Umbilical cord (tissue), 2 donors: ENCODE results near the gene C1QC. TPM values are rescaled to one million over a fixed set of nuclear protein-coding genes. Genes with fewer than 3 reads are reported as not detected.

Experiments
- DNase-seq: peaks from one replicate; pipeline ENCODE4 v3.0.0-alpha.2; 2015; ENCODE audit warnings: low spot score
- total RNA-seq: library from RNA; depleted of rRNA; stranded (reverse); fragments of >200 nt; gene quantifications from one replicate; pipeline ENCODE4 v1.2.3, GENCODE V29; 2014; ENCODE audit warnings: low replicate concordance; ENCODE audit not compliant: insufficient read depth

The C1QC gene
- total RNA-seq: 124 TPM

GRCh38 chr1:22643381-22643780 is at the start of gene C1QC:
C1QC (plus strand) TSS chr1:22643633; CDS start chr1:22644024, 391 bp downstream.
- peak; percentile 46 for DNase-seq

- no peak for DNase-seq
These were observed 49.0 kb upstream of the C1QC start for GRCh38 chr1:22594396-22594795.

- no peak for DNase-seq
These were observed 48.3 kb upstream of the C1QC start for GRCh38 chr1:22595108-22595507.

GRCh38 chr1:22597301-22597965 is 46.0 kb upstream of the C1QC start:
- no peak for DNase-seq

- no peak for DNase-seq
These were observed 45.4 kb upstream of the C1QC start for GRCh38 chr1:22597996-22598395.

GRCh38 chr1:22598736-22599135 is 44.7 kb upstream of the C1QC start:
- DNase-seq: no peak

GRCh38 chr1:22600071-22600816 is 43.2 kb upstream of the C1QC start:
- DNase-seq: no peak

- no peak for DNase-seq
These were observed 42.4 kb upstream of the C1QC start for GRCh38 chr1:22600817-22601605.

GRCh38 chr1:22601610-22602009 is 41.8 kb upstream of the C1QC start:
- DNase-seq: no peak

GRCh38 chr1:22602060-22602740 is 41.2 kb upstream of the C1QC start:
- DNase-seq: no peak

- no peak for DNase-seq
These were observed 37.3 kb upstream of the C1QC start for GRCh38 chr1:22606161-22606560.

GRCh38 chr1:22607154-22607553 is 36.3 kb upstream of the C1QC start:
- DNase-seq: no peak

GRCh38 chr1:22608361-22608760 is 35.1 kb upstream of the C1QC start:
- DNase-seq: no peak

- DNase-seq: no peak
These were observed 34.1 kb upstream of the C1QC start for GRCh38 chr1:22609291-22609690.

GRCh38 chr1:22611530-22611947 is 31.9 kb upstream of the C1QC start:
- DNase-seq: peak; percentile 64

- no peak for DNase-seq
These were observed 30.5 kb upstream of the C1QC start for GRCh38 chr1:22612671-22613571.

- DNase-seq: no peak
These were observed 29.9 kb upstream of the C1QC start for GRCh38 chr1:22613572-22613918.

GRCh38 chr1:22613951-22614350 is 29.5 kb upstream of the C1QC start:
- DNase-seq: no peak

- DNase-seq: no peak
These were observed 27.5 kb upstream of the C1QC start for GRCh38 chr1:22615886-22616285.

- no peak for DNase-seq
These were observed 26.9 kb upstream of the C1QC start for GRCh38 chr1:22616571-22616970.

GRCh38 chr1:22618056-22618455 is 25.4 kb upstream of the C1QC start:
- DNase-seq: no peak
